ENCODE results near the gene GDPD3. TPM values are rescaled to one million over a fixed set of nuclear protein-coding genes. Genes with fewer than 3 reads are reported as not detected.

GDPD3 gene
- total RNA-seq, 2 experiments from 2014 or later: 5.3 to 9.9 TPM

DNA sequence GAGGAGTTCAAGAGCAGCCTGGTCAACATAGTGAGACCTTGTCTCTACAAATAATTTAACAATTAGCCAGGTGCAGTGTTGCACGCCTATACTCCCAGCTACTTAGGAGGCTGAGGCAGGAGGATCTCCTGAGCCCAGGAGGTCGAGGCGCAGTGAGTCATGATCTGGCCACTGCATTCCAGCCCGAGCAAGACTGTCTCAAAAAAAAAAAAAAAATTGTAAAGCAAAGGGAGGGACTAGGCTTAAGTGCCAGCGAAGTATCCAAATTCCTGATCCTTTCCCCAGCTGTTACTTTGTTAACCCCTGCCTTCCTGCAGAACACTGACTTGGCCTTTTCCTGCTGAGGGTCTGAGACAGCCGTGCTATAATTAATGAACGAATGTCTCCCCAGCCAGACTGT lies 2.7 kb downstream of the GDPD3 start:
- H3K36me3 Mint-ChIP-seq: peaks cover 6% of the 10 kb centered on the region

DNA sequence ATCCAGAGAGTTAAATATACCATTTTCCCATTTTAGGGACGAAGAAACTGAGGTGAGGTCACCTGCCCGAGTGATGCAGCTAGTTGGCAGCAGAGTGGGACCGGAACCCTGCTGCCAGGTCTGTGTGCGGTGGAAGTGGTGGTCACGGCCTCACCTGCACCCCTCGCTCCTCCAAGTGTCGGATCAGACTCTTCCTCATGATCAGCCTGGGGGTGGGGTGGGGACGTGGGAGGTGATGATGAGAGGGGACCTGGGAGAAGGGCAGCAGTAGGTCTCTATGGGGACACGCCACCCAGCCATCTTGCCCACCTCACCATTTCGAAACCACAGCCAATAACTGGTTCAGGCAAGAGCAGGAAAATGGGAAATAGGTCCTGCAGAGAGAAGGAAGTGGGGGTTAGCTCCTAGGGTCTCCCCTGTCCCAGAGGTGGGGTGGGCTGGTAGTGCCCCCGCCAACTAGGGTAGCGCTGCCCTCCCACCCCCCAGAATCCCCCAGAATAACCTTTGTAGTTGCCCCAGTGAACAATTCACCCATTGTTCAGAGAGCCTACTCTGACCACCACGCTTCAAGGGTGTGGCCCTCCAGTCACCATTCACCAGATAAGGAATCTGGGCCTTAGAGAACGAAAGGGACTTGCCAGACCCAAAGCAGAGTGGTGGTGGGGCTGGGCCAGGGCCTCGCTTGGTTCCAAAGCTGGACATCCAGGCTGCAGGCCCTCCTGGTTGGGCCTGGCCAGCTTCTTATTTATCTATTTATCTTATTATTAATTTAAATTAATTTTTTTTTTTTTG lies 5.1 kb downstream of the GDPD3 start:
- H3K4me1 Mint-ChIP-seq (ENCODE audit: low read depth): peaks cover 4% of the 10 kb centered on the region
- no peak overlapping the region for H3K4me3 Mint-ChIP-seq
- POLR2A ChIA-PET: no interaction called here
- CTCF ChIA-PET: interaction anchor here (0.7 kb wide), 1 partner anchor 249 kb away, joined by 3 read pairs; no protein-coding TSS in a partner anchor
- no peak overlapping the region for H3K27ac Mint-ChIP-seq
- H3K9me3 Mint-ChIP-seq: no peaks in the 10 kb centered on the region
- peaks cover 9% of the 10 kb centered on the region for H3K36me3 Mint-ChIP-seq
- no peaks in the 10 kb centered on the region for H3K27me3 Mint-ChIP-seq
- intact Hi-C loops (cut with micrococcal nuclease): no loop called here
- no peak for DNase-seq

More for the DNA sequence above, 2.7 kb downstream of the GDPD3 start:
- H3K4me1 Mint-ChIP-seq (ENCODE audit: low read depth): peaks cover 16% of the 10 kb centered on the region
- H3K27ac Mint-ChIP-seq: no peak overlapping the region
- H3K4me3 Mint-ChIP-seq: no peak overlapping the region
- no peaks in the 10 kb centered on the region for H3K27me3 Mint-ChIP-seq
- ChIA-PET POLR2A (no interaction called here), CTCF (interaction anchor here (2.1 to 4.1 kb wide), 2 partner anchors 18 to 299 kb away, joined by 7 to 23 read pairs; partner anchors contain the start of gene TBX6)
- no peaks in the 10 kb centered on the region for H3K9me3 Mint-ChIP-seq
- intact Hi-C loops (cut with micrococcal nuclease): no loop called here
- DNase-seq: no peak

DNA sequence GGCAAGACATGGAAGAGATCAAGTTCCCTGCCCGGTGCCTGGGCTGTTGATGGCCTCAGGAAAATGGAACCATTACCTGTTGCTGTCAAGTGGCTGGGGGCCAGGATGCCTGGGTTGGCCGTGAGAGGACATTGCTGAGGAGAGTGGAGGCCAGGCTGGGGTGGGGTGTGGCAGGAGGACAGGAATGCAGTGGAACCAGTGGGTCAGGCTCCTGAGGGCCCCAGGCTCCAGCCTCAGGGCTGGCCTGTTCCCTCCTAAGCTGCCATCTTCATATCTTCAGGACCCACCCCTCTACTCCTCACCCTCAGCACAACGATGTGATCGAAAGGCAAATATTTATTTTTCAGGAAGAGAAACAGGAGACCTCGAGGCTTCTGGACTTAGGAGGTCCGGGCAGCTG lies 8.8 kb downstream of the GDPD3 start:
- no peak overlapping the region for H3K4me3 Mint-ChIP-seq
- POLR2A ChIA-PET: no interaction called here
- H3K27me3 Mint-ChIP-seq: no peaks in the 10 kb centered on the region
- no peaks in the 10 kb centered on the region for H3K4me1 Mint-ChIP-seq (ENCODE audit: low read depth)
- CTCF ChIA-PET: interaction anchor here (1.2 to 2.8 kb wide), 2 partner anchors 11 to 12 kb away, joined by 4 to 19 read pairs; no protein-coding TSS in a partner anchor
- intact Hi-C loops (cut with micrococcal nuclease): no loop called here
- H3K9me3 Mint-ChIP-seq: no peaks in the 10 kb centered on the region
- no peak for DNase-seq
- no peak overlapping the region for H3K27ac Mint-ChIP-seq
- peaks cover 7% of the 10 kb centered on the region for H3K36me3 Mint-ChIP-seq

DNA sequence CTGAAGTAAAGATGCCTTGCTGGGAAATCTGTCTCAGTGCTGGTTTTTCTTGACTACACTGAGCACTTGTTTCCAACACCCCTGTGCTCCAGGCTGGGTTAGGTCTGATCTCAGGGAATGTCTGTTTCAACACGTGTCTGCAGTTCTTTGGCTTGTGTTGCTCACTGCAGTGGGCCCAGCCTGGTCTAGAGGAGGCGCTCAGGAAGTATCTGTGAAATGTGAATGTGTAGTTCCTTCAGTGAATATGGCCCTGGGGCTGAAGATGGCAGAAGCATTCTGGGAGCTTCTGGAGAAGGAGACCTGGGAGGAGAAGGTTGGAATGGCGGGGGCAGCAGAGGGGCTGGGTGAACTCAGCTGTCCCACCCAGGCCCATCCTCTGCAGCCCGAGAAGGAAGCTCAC lies 9.2 kb downstream of the GDPD3 start:
- Mint-ChIP-seq H3K9me3 (no peaks in the 10 kb centered on the region), H3K4me3 (no peak overlapping the region), H3K4me1 (ENCODE audit: low read depth) (no peaks in the 10 kb centered on the region), H3K36me3 (peaks cover 7% of the 10 kb centered on the region), H3K27me3 (no peaks in the 10 kb centered on the region), H3K27ac (no peak overlapping the region)
- POLR2A ChIA-PET: no interaction called here
- intact Hi-C loops (cut with micrococcal nuclease): no loop called here
- no peak for DNase-seq
- CTCF ChIA-PET: interaction anchor here (1.2 to 2.8 kb wide), 3 partner anchors 8 to 11 kb away, joined by 4 to 19 read pairs (median 15); partner anchors contain the start of gene GDPD3

DNA sequence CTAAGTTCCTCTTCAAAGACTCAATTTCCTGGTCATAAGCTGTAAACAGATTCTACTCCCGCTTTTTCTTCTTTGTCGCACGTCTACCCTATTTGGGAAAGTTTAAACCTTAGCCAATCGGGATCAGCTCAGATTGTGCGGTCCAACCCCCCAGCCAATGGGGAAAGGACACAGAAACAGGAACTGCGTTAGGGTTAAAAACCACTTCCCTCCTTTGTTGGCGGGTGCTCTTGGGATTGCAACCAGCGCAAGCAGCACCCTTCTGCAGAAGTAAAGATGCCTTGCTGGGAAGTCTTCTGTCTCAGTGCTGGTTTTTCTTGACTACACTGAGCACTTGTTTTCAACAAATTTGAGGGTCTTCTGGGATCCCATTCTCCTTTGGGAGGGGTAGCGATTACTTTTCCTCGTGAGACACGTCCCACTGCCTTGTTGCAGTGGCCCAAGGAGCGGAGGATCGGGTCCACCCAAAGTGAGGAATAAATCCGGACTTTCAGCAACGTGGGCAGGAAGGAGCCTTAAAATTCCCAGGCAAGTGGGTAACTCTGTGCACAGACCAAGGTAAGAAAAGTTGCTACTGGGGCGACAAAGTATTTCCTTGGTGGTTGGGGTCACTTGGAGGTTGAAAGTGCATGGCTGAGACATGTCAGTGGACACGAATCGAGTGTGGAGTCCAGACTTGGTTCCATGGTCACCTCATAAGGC lies 16.3 kb downstream of the GDPD3 start:
- ChIA-PET POLR2A (interaction anchor here (1.0 to 1.3 kb wide), 3 partner anchors 16 to 88 kb away, joined by 3 to 4 read pairs (median 4); partner anchors contain the start of genes CORO1A and GDPD3), CTCF (no interaction called here)
- peaks cover 24% of the 10 kb centered on the region for H3K9me3 Mint-ChIP-seq
- H3K4me1 Mint-ChIP-seq (ENCODE audit: low read depth): peaks cover 34% of the 10 kb centered on the region
- peaks cover 31% of the 10 kb centered on the region for H3K36me3 Mint-ChIP-seq
- peak overlapping the region; percentile 72 for H3K4me3 Mint-ChIP-seq
- intact Hi-C loops (cut with micrococcal nuclease): loop anchor here (1.0 kb wide), 2 partner anchors 26 to 281 kb away; partner anchors contain the start of gene MAPK3
- DNase-seq: no peak
- H3K27me3 Mint-ChIP-seq: no peaks in the 10 kb centered on the region
- H3K27ac Mint-ChIP-seq: peak overlapping the region; percentile 85

DNA sequence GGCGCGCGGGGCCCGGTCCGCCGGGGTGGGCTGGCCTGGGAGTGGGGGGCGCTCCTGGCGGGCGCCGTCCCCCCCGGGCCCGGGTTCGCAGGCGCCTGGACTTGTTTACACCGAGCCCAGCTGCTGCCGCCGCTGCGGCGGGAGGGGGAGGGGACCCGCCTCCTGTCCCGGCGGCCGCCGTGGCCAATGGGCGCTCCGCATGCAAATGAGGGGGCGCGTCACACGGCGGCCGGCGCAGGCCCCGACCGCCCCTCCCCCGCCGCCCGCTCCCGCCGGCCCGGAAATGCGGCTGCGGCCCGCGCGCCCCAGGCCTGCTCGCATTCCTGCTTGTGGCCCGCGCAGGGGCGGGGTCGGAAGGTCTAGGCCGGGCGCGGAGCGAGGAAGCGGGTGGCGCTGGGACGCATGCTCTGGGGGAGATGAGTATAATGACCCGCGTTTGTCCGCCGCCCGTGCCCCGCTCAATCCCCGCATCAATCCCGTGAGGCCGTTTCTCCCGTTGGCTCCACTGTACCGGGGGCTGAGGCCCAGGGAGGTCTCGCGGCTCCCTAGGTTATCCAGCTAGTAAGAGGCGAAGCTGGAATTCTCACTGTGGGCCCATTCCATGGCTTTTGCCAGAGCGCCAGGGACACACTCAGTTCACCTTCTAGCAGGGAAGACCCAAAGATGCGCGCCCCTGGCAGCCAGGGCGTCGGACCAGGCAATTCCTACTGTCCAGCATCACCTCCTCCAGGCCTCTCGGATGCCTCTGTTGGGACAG lies 17.1 kb downstream of the GDPD3 start, which contains the start of gene YPEL3:
TSS of gene YPEL3 (minus strand) at position 109 of the 757 bp plus-strand sequence. CDS start 731 bp downstream, outside the sequence.
- Mint-ChIP-seq H3K9me3 (peaks cover 24% of the 10 kb centered on the region), H3K27me3 (no peaks in the 10 kb centered on the region), H3K4me1 (ENCODE audit: low read depth) (peaks cover 36% of the 10 kb centered on the region), H3K27ac (peak within 1 kb of the TSS; percentile 88), H3K36me3 (peaks cover 31% of the 10 kb centered on the region), H3K4me3 (peak within 1 kb of the TSS; percentile 85)
- DNase-seq: peak; percentile 93
- CTCF ChIA-PET: no interaction called here
- intact Hi-C loops (cut with micrococcal nuclease): loop anchor here (1.0 kb wide), 2 partner anchors 27 to 282 kb away; partner anchors contain the start of gene MAPK3
- POLR2A ChIA-PET: interaction anchor here (1.0 to 1.3 kb wide), 4 partner anchors 17 to 90 kb away, joined by 3 to 4 read pairs (median 4); partner anchors contain the start of genes CORO1A and GDPD3

DNA sequence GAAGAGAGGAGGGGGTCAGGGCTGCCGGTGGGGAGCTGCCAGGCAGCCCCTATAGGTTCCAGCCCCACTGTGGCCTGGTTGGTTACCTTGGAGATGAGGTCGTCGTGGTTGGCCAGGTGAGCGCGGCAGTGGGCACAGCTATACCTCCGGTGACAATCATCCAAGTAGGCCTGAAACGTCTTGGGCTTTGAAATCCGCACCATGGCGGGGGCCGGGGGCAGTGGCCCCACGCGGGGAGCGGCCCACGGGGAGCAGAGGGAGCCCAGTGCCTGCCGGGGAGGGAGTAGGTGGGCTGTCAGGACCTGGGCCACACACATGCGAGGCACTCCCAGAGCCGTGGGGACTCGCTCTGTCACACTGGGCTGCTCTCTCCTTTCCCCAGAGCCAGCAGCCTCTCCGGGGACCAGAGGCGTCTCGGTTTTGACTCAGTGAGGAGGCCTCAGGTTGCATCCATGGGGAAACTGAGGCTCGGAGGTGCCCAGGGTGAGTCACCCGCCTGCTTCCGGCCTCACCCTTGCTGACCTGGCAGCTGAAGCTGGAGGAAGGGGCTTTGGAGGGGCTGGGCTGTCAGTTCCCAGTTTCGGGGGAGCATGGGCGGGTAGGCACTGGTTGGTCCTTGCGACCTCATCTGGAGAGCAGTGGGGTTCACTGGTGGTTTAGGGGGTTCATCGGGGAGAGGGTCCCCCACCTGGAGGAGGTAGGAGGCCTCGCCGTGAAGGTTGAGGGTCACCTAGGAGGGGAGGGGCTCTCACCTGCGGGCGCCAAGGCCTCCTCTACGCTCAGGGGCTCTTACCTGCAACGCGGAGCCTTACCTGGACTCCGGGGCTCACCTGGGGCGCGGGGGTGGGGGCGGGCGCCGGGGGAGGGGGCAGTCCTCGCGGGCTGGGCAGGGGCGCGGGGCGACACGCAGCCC lies 17.9 kb downstream of the GDPD3 start:
- intact Hi-C loops (cut with micrococcal nuclease): loop anchor here (1.0 kb wide), 2 partner anchors 28 to 283 kb away; partner anchors contain the start of gene MAPK3
- Mint-ChIP-seq H3K27me3 (no peaks in the 10 kb centered on the region), H3K27ac (peak overlapping the region; percentile 88), H3K9me3 (peaks cover 24% of the 10 kb centered on the region), H3K36me3 (peaks cover 31% of the 10 kb centered on the region), H3K4me3 (peak overlapping the region; percentile 85), H3K4me1 (ENCODE audit: low read depth) (peaks cover 37% of the 10 kb centered on the region)
- CTCF ChIA-PET: interaction anchor here (5.8 kb wide), 1 partner anchor 17 kb away, joined by 76 read pairs; the partner anchor contains the start of gene PPP4C
- DNase-seq: peak; percentile 31
- POLR2A ChIA-PET: interaction anchor here (1.3 to 1.5 kb wide), 3 partner anchors 17 to 91 kb away, joined by 3 to 4 read pairs (median 4); partner anchors contain the start of gene GDPD3

DNA sequence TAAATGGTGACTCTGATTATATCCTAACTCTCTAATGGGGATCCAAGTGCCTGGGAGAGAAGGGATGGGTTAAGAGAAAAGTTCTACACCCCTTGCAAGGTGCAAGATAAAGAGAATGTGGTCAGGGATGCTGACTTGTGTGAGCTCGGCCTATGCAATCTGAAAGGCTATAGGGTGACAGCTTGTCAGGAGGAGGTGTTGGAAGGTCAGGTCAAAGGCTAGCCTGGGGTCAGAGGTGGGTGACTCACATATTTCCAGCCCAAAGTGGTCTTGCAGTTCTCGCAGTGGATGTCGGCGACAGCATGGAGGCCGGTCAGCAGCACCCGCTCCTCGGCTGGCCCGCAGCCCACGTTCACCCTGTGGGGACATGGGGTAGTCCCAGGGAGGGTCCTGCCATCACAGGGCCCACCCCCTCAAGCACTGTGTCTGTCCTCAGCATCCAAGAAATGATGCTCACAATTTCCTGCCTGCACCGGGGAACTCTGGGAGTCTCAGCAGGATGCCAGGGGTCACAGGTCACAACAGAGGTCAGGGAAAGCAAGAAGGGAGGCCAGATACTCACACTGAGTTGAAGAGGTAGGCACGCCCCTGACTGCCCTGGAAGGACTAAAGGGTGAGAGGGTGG lies 18.7 kb downstream of the GDPD3 start:
- no peak for DNase-seq
- peaks cover 31% of the 10 kb centered on the region for H3K36me3 Mint-ChIP-seq
- peaks cover 45% of the 10 kb centered on the region for H3K4me1 Mint-ChIP-seq (ENCODE audit: low read depth)
- intact Hi-C loops (cut with micrococcal nuclease): loop anchor here (5.0 kb wide), 2 partner anchors 42 to 48 kb away; a partner anchor contains a TSS
- peak overlapping the region; percentile 88 for H3K27ac Mint-ChIP-seq
- CTCF ChIA-PET: interaction anchor here (5.8 kb wide), 1 partner anchor 16 kb away, joined by 76 read pairs; the partner anchor contains the start of gene PPP4C
- peak overlapping the region; percentile 85 for H3K4me3 Mint-ChIP-seq
- H3K27me3 Mint-ChIP-seq: no peaks in the 10 kb centered on the region
- H3K9me3 Mint-ChIP-seq: peaks cover 24% of the 10 kb centered on the region
- POLR2A ChIA-PET: interaction anchor here (1.3 to 1.5 kb wide), 2 partner anchors 90 to 91 kb away, joined by 3 to 4 read pairs; no protein-coding TSS in a partner anchor

DNA sequence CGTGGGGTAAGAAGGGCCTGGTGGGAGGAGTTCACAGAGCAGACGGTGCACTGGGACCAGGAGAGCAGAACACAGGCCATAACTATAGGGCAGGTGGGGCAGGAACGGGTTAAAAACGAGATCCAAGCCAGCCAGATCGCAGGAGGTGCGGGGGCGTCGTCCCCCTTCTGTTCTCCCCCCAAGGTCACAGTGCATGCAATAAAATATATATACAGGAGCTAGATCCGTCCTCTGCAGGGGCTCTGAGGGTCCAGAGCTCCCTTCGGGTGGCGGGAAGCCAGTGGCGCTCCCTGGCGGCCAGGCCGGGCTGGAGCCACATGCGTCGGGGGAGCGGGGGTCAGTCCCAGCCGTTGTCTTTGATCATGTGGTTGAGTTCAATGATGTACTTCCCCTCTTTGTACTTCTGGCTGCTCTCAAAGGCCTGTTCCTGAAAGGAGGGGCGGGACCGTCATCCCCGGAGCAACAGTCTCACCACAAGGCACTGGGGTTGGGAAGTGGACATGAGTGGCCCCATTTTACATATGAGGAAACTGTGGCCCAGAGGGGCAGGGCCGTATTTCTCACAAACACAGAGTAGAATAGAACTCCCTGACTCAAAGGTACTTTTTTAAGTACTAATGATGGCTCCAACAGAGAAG lies 20.8 kb downstream of the GDPD3 start:
- ChIA-PET CTCF (interaction anchor here (0.6 to 5.8 kb wide), 36 partner anchors 9 to 558 kb away, joined by 3 to 76 read pairs (median 5); partner anchors contain the start of genes ALDOA, CORO1A, HIRIP3 and PPP4C), POLR2A (interaction anchor here (0.9 to 4.6 kb wide), 12 partner anchors 11 to 443 kb away, joined by 3 to 35 read pairs (median 6); partner anchors contain the start of genes ALDOA, CORO1A and PPP4C)
- Mint-ChIP-seq H3K36me3 (peaks cover 21% of the 10 kb centered on the region), H3K4me1 (ENCODE audit: low read depth) (peaks cover 46% of the 10 kb centered on the region), H3K27me3 (no peaks in the 10 kb centered on the region), H3K4me3 (peak overlapping the region; percentile 83), H3K9me3 (peaks cover 10% of the 10 kb centered on the region), H3K27ac (peak overlapping the region; percentile 94)
- intact Hi-C loops (cut with micrococcal nuclease): loop anchor here (1.0 to 5.0 kb wide), 5 partner anchors 27 to 281 kb away; partner anchors contain the start of genes ALDOA and MAPK3
- peak; percentile 90 for DNase-seq

Measured in activated CD4-positive, alpha-beta memory T cell treated with anti-CD3 and anti-CD28 coated beads for 36 hours (primary cell).